SK-N-SH (cell line): ENCODE results near the gene TRIM71. TPM values are rescaled to one million over a fixed set of nuclear protein-coding genes. Genes with fewer than 3 reads are reported as not detected.

Experiments used
- CTCF ChIA-PET: fragments of 300-600, 350-600 bp; formaldehyde crosslinking; extraction: SDS; loops from one replicate; lab custom pipeline; 2021; lab: Yijun Ruan, JAX
- POLR2A ChIA-PET: fragments of 350-600 bp; sonication (Branson Sonifier 250); formaldehyde crosslinking; extraction: SDS; loops from one replicate; lab custom pipeline; 2020; ENCODE audit warnings: antibody characterized with exemption, inconsistent platforms; lab: Yijun Ruan, JAX
- DNase-seq: peaks from one replicate; pipeline ENCODE4 v3.0.0; 2012
- H2AFZ ChIP-seq: fragments of 200-600 bp; sonication (generic); 2 replicates; pipeline ENCODE4 v1.8.1; 2016; ENCODE audit warnings: antibody characterized with exemption, mild to moderate bottlenecking, low read depth
- H3F3A ChIP-seq: fragments of 200-600 bp; sonication (generic); replicated peaks from 2 replicates; pipeline ENCODE3; 2016; ENCODE audit warnings: antibody characterized with exemption, mild to moderate bottlenecking; ENCODE audit not compliant: insufficient read depth
- H3K27ac ChIP-seq, 2 experiments: fragments of 200-500 bp in 1 of 2; fragments of 200-600 bp in 1 of 2; sonication (Bioruptor generic) in 1 of 2; sonication (generic), shearing (Covaris generic) in 1 of 2; 2 replicates each; pipeline versions ENCODE4 v1.5.1 to v1.6.1; 2014 to 2016; ENCODE audit warnings: low read depth in 2 of 2, inconsistent platforms in 1 of 2, low read length in 1 of 2, mild to moderate bottlenecking in 1 of 2, mixed read lengths in 1 of 2
- H3K27me3 ChIP-seq: fragments of 200-600 bp; sonication (generic), shearing (Covaris generic); 2 replicates; pipeline ENCODE4 v1.6.1; 2016; ENCODE audit warnings: mixed run types; ENCODE audit not compliant: insufficient read depth
- H3K36me3 ChIP-seq, 2 experiments: fragments of 200-500 bp in 1 of 2; fragments of 200-600 bp in 1 of 2; sonication (Bioruptor generic) in 1 of 2; sonication (generic) in 1 of 2; replicated peaks in 1 of 2; 2 replicates each; pipeline versions ENCODE3 to v1.5.1; 2014 to 2016; ENCODE audit warnings: low read length in 1 of 2, mild to moderate bottlenecking in 1 of 2; ENCODE audit not compliant: insufficient read depth in 2 of 2, control insufficient read depth in 1 of 2
- H3K4me1 ChIP-seq, 2 experiments: fragments of 200-500 bp in 1 of 2; fragments of 200-600 bp in 1 of 2; sonication (Bioruptor generic) in 1 of 2; sonication (generic), shearing (Covaris generic) in 1 of 2; 2 replicates each; pipeline versions ENCODE4 v1.5.1 to v1.6.1; 2014 to 2016; ENCODE audit warnings: low read depth in 1 of 2, low read length in 1 of 2, mixed run types in 1 of 2; ENCODE audit not compliant: insufficient read depth in 2 of 2, control insufficient read depth in 1 of 2
- H3K4me2 ChIP-seq: fragments of 200-600 bp; sonication (generic), shearing (Covaris generic); 2 replicates; pipeline ENCODE4 v1.6.1; 2017; ENCODE audit warnings: mixed run types
- H3K4me3 ChIP-seq, 2 experiments: fragments of 200-500 bp in 1 of 2; fragments of 200-600 bp in 1 of 2; sonication (Bioruptor generic) in 1 of 2; sonication (generic), shearing (Covaris generic) in 1 of 2; 2 replicates each; pipeline versions ENCODE4 v1.5.1 to v1.8.1; 2014 to 2016; ENCODE audit warnings: low read depth in 2 of 2, inconsistent platforms in 1 of 2, low read length in 1 of 2, mild to moderate bottlenecking in 1 of 2, mixed read lengths in 1 of 2, moderate library complexity in 1 of 2
- H3K79me2 ChIP-seq: fragments of 200-600 bp; sonication (generic); 2 replicates; pipeline ENCODE4 v1.8.1; 2017; ENCODE audit warnings: mild to moderate bottlenecking; ENCODE audit not compliant: insufficient read depth
- H3K9ac ChIP-seq: fragments of 200-600 bp; sonication (generic); 2 replicates; pipeline ENCODE4 v1.6.1; 2017; ENCODE audit warnings: mixed run types
- H3K9me2 ChIP-seq: fragments of 200-600 bp; sonication (generic); 2 replicates; pipeline ENCODE4 v1.6.1; 2017; ENCODE audit warnings: mixed run types
- H3K9me3 ChIP-seq: fragments of 200-600 bp; sonication (generic); 2 replicates; pipeline ENCODE4 v1.6.1; 2017; ENCODE audit warnings: mixed run types, mild to moderate bottlenecking, moderate library complexity
- H4K20me1 ChIP-seq: fragments of 200-600 bp; sonication (generic); 2 replicates; pipeline ENCODE4 v1.6.1; 2017; ENCODE audit warnings: mild to moderate bottlenecking, mixed run types; ENCODE audit not compliant: insufficient read depth
- ELF1 ChIP-seq: IDR thresholded peaks from 2 replicates; pipeline ENCODE4 v1.4.0; 2012
- EP300 ChIP-seq, 2 experiments: IDR thresholded peaks; 2 replicates each; pipeline versions ENCODE4 v1.4.0 to v1.6.1; 2012; ENCODE audit warnings: borderline replicate concordance in 1 of 2, low read depth in 1 of 2, low read length in 1 of 2
- FOSL2 ChIP-seq: IDR thresholded peaks from 2 replicates; pipeline ENCODE4 v1.4.0; 2012; ENCODE audit warnings: low read depth, mild to moderate bottlenecking, moderate library complexity, borderline replicate concordance
- FOXM1 ChIP-seq: IDR thresholded peaks from 2 replicates; pipeline ENCODE4 v1.4.0; 2012; ENCODE audit warnings: low read depth, mild to moderate bottlenecking
- JUND ChIP-seq: IDR thresholded peaks from 2 replicates; pipeline ENCODE4 v1.4.0; 2012
- MAX ChIP-seq: IDR thresholded peaks from 2 replicates; pipeline ENCODE4 v1.4.0; 2012; ENCODE audit warnings: low read depth
- MXI1 ChIP-seq: IDR thresholded peaks from 2 replicates; pipeline ENCODE4 v1.6.1; 2012; ENCODE audit warnings: mild to moderate bottlenecking, low read depth, low read length, improper control_type of control experiment
- POLR2AphosphoS5 ChIP-seq: IDR thresholded peaks from 2 replicates; pipeline ENCODE4 v1.6.1; 2012; ENCODE audit warnings: low read depth, low read length
- RFX5 ChIP-seq: IDR thresholded peaks from 2 replicates; pipeline ENCODE4 v1.6.1; 2012; ENCODE audit warnings: mild to moderate bottlenecking, improper control_type of control experiment, low read length
- TAF1 ChIP-seq: IDR thresholded peaks from 2 replicates; pipeline ENCODE4 v1.6.1; 2012; ENCODE audit warnings: low read depth, mild to moderate bottlenecking, low read length, moderate library complexity, borderline replicate concordance
- TCF12 ChIP-seq: IDR thresholded peaks from 2 replicates; pipeline ENCODE4 v1.4.0; 2012
- WGBS: methylation state at CpG from one replicate; pipeline ENCODE4 v1.1.6; 2017; ENCODE audit warnings: low lambda C conversion rate; 5-methylcytosine and 5-hydroxymethylcytosine counted together
- polyA plus RNA-seq, 3 experiments: library from polyadenylated mRNA; depleted of rRNA; stranded (reverse); fragments of >200 nt; gene quantifications; 2 replicates each; pipeline ENCODE4 v1.2.3, GENCODE V29; 2012
- TF ChIP-seq, protein P1 (sequence below): IDR thresholded peaks from 2 replicates; pipeline ENCODE4 v1.4.0; 2012; ENCODE audit warnings: low read depth, borderline replicate concordance
- TF ChIP-seq, protein P2 (sequence below): fragments of 150-350 bp; IDR thresholded peaks from 2 replicates; pipeline ENCODE4 v1.6.1; 2017; ENCODE audit warnings: antibody characterized with exemption, low read length, low read depth, borderline replicate concordance
- TF ChIP-seq, protein P3 (sequence below): fragments of 150-350 bp; IDR thresholded peaks from 2 replicates; pipeline ENCODE4 v1.6.1; 2016; ENCODE audit warnings: mild to moderate bottlenecking, low read depth, low read length
- TF ChIP-seq, protein P4 (sequence below): IDR thresholded peaks from 2 replicates; pipeline ENCODE4; 2012

The TRIM71 gene
- polyA plus RNA-seq, 1 of the 3 experiments (the other 2 are of a cell fraction): not detected

DNA sequence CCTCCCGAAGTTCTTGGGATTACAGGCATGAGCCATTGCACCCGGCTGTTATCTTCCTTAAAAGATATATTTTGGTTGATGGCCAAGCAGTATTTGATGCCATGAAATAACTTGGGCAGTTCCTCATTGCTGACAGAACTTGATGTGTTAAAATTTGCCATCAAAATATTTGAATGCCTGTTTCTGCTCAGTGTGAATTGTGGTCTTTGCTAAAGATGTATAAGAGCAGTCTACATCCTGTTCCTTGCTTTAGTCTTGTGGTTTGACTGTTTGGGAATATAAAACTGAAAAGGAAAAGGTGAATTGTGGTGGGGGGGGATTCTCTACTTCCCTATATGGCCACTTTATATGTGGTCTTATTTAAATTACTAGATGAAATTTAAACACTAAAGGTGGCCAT is 14.0 kb downstream of the TRIM71 start:
- Histone ChIP-seq H2AFZ (no peak overlapping the region), H3K4me1 (no peaks in the 10 kb centered on the region), H3K4me2 (no peak overlapping the region), H3K36me3 (no peaks in the 10 kb centered on the region)
- TF ChIP-seq TCF12: no peak
- TF ChIP-seq EP300 (IDR thresholded peaks at IDR 0.05; ENCODE audit: borderline replicate concordance in 1 of 2, low read depth in 1 of 2, low read length in 1 of 2): no peak
- no peak for TF ChIP-seq MXI1
- TF ChIP-seq FOXM1: no peak
- TF ChIP-seq RFX5: no peak
- TF ChIP-seq, protein P1, sequence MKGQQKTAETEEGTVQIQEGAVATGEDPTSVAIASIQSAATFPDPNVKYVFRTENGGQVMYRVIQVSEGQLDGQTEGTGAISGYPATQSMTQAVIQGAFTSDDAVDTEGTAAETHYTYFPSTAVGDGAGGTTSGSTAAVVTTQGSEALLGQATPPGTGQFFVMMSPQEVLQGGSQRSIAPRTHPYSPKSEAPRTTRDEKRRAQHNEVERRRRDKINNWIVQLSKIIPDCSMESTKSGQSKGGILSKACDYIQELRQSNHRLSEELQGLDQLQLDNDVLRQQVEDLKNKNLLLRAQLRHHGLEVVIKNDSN: no peak
- no peak for TF ChIP-seq JUND
- TF ChIP-seq, protein P2, sequence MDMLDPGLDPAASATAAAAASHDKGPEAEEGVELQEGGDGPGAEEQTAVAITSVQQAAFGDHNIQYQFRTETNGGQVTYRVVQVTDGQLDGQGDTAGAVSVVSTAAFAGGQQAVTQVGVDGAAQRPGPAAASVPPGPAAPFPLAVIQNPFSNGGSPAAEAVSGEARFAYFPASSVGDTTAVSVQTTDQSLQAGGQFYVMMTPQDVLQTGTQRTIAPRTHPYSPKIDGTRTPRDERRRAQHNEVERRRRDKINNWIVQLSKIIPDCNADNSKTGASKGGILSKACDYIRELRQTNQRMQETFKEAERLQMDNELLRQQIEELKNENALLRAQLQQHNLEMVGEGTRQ: no peak
- TF ChIP-seq TAF1: no peak
- TF ChIP-seq, all 33 proteins: peak for 0
- DNase-seq: no peak
- WGBS: 32% methylated on average over 2 of the region's 2 CpGs
- Histone ChIP-seq H4K20me1 (no peaks in the 10 kb centered on the region), H3K27me3 (peaks cover 17% of the 10 kb centered on the region; the same call in 1 of the 2 replicates), H3K4me3 (no peak overlapping the region), H3K9ac (no peak overlapping the region), H3K79me2 (no peaks in the 10 kb centered on the region), H3K9me3 (no peaks in the 10 kb centered on the region), H3K27ac (no peak overlapping the region), H3F3A (no peaks in the 10 kb centered on the region), H3K9me2 (no peaks in the 10 kb centered on the region)
- POLR2A ChIA-PET: no interaction called here
- CTCF ChIA-PET: interaction anchor here (0.7 to 1.1 kb wide), 2 partner anchors 11 to 51 kb away, joined by 3 read pairs; no protein-coding TSS in a partner anchor

- Histone ChIP-seq H3K4me2 (no peak overlapping the region), H3K4me1 (no peaks in the 10 kb centered on the region), H2AFZ (no peak overlapping the region), H3K79me2 (no peaks in the 10 kb centered on the region), H3K9ac (no peak overlapping the region), H3K4me3 (no peak overlapping the region), H3K9me2 (no peaks in the 10 kb centered on the region), H3F3A (no peaks in the 10 kb centered on the region), H4K20me1 (no peaks in the 10 kb centered on the region), H3K36me3 (no peaks in the 10 kb centered on the region), H3K27ac (no peak overlapping the region), H3K9me3 (no peaks in the 10 kb centered on the region), H3K27me3 (peaks cover 17% of the 10 kb centered on the region; the same call in 1 of the 2 replicates)
- ChIA-PET POLR2A (no interaction called here), CTCF (interaction anchor here (1.1 kb wide), 1 partner anchor 12 kb away, joined by 3 read pairs; no protein-coding TSS in a partner anchor)
- WGBS: 100% methylated on average over 1 of the region's 4 CpGs
- DNase-seq: no peak
- TF ChIP-seq MAX (no peak), POLR2AphosphoS5 (no peak), RFX5 (no peak), ELF1 (no peak), EP300 (IDR thresholded peaks at IDR 0.05; ENCODE audit: borderline replicate concordance in 1 of 2, low read depth in 1 of 2, low read length in 1 of 2) (no peak), FOSL2 (no peak)
- TF ChIP-seq, protein P3, sequence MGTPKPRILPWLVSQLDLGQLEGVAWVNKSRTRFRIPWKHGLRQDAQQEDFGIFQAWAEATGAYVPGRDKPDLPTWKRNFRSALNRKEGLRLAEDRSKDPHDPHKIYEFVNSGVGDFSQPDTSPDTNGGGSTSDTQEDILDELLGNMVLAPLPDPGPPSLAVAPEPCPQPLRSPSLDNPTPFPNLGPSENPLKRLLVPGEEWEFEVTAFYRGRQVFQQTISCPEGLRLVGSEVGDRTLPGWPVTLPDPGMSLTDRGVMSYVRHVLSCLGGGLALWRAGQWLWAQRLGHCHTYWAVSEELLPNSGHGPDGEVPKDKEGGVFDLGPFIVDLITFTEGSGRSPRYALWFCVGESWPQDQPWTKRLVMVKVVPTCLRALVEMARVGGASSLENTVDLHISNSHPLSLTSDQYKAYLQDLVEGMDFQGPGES: no peak
- TF ChIP-seq, protein P4, sequence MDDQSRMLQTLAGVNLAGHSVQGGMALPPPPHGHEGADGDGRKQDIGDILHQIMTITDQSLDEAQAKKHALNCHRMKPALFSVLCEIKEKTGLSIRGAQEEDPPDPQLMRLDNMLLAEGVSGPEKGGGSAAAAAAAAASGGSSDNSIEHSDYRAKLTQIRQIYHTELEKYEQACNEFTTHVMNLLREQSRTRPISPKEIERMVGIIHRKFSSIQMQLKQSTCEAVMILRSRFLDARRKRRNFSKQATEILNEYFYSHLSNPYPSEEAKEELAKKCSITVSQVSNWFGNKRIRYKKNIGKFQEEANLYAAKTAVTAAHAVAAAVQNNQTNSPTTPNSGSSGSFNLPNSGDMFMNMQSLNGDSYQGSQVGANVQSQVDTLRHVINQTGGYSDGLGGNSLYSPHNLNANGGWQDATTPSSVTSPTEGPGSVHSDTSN: no peak
These were observed 14.4 kb downstream of the TRIM71 start for GRCh38 chr3:32832193-32832592.
